Measurements from ENCODE around the gene OTOF.

Gene OTOF

DNA sequence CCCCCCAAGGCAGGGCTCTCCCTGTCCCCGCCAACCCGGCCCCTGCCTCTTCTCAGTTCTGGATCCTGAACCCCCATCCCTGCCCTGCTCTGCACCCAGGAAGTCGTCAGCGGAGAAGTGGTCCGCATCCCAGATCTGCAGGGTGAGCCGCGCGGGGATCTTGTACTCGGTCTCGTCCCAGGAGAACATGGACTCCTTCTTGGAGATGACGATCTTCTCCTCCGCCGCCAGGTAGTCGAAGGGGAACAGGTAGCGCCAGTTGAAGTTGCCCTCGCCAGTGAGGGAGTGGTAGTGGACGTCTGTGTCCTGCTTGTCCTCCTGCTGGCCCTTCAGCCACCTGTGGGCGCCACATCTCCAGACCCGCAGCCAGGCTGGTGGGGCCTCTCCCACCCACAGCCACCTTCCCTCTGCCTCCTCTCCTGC lies 16.3 kb downstream of the OTOF start:
- TF ChIP-seq TAF1 (IDR thresholded peaks at IDR 0.05; ENCODE audit: borderline replicate concordance, low read depth, low read length) (no peak), POLR2A (IDR thresholded peaks at IDR 0.05; ENCODE audit: low read depth, low read length) (no peak), POLR2AphosphoS5 (IDR thresholded peaks at IDR 0.05; ENCODE audit: low read depth, low read length) (no peak)
- no peak for DNase-seq (ENCODE audit: insufficient read length)
- FAIRE-seq, result no peak

DNA sequence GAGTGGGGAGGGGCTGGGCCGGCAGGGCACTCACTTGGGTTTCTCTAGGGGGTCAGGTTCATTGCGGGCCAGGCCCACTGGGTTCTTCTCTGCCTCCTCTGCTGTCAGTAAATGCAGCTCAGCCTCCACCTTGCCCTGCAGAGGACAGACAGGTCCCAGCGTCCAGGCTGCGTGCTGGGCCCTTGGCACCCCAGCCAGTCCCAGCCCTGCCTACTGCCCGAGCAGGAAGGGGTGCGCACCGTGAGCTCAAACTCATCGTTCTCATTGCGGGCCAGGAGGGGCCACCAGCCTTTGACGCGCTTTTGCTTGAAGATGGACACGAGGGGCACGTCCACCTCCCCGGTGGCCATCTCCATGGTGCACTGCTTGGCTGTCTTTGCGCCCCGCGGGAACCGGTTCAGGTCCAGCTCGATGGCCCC lies 17.3 kb downstream of the OTOF start:
- DNase-seq (ENCODE audit: insufficient read length), result no peak

DNA sequence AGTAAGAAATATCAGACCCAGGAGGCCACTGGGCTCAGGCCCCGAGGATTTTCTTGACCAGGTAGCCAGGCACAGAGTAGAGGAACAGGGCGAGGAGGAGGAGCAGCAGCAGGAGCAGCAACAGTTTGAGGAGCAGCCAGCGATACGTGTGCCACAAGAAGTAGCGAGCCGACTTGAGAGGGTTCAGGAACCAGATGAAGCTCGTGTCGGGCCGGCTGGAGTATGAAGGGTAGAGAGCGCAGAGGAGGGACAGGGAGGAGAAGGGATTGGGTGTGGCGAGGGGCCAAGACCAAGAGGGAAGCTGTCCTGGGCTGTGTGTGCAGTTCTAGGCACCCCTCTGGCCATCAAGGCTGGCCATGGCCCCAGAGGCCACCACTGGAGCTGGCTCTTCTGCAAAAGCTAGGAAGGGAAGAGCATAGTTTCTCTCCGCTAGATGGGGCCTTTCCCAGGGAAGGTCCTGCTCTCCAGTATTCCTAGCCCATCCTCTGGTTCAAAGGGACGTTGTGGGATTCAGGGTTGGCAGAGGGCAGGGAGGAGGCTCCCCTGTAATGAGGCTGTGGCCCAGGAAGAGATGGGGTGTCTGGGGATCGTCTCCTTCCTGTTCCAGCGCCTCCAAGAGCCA lies 17.8 kb downstream of the OTOF start:
- no peak for TF ChIP-seq POLR2A (IDR thresholded peaks at IDR 0.05; ENCODE audit: low read depth, low read length)
- TF ChIP-seq TAF1 (IDR thresholded peaks at IDR 0.05; ENCODE audit: borderline replicate concordance, low read depth, low read length), result no peak
- TF ChIP-seq POLR2AphosphoS5 (IDR thresholded peaks at IDR 0.05; ENCODE audit: low read depth, low read length), result no peak
- DNase-seq (ENCODE audit: insufficient read length) (no peak), FAIRE-seq (no peak)

More for the DNA sequence above, 17.3 kb downstream of the OTOF start:
- no peak for FAIRE-seq
- no peak for TF ChIP-seq POLR2A (IDR thresholded peaks at IDR 0.05; ENCODE audit: low read depth, low read length)
- TF ChIP-seq POLR2AphosphoS5 (IDR thresholded peaks at IDR 0.05; ENCODE audit: low read depth, low read length), result no peak
- no peak for TF ChIP-seq TAF1 (IDR thresholded peaks at IDR 0.05; ENCODE audit: borderline replicate concordance, low read depth, low read length)

DNA sequence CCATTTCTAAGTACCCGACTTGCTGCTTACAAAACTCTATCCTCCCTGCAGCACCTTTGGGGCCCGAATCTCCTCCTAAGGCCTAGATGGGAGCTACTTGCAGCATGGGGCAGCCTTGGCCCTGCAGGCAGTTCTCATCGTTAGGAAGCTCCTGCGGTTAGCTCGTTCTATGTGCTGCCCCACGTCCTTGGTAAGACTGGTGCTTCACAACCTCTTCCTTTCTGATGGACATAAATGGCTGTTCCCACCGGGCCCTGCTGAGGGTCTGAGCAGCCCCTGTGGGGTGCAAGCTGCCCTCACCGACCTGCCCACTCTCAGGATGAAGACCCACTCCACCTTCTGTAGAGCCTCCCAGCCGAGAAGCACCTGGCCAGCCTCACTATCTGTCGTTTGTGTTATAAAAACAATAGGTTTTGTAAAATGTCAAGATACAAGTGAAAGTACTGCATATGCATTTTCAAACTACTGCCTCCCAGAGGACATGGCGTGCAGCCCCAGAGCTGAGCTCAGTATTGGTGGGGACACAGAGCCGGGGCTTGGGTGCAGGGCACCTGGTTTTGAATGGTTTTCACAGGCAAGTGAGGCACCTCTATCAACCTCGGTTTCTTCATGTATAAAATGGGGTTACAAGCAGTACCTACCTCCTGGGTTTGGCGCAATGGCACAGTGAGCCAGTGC lies 19.4 kb downstream of the OTOF start:
- no peak for DNase-seq (ENCODE audit: insufficient read length)
- no peak for FAIRE-seq
- TF ChIP-seq POLR2AphosphoS5 (IDR thresholded peaks at IDR 0.05; ENCODE audit: low read depth, low read length) (no peak), POLR2A (IDR thresholded peaks at IDR 0.05; ENCODE audit: low read depth, low read length) (no peak), TAF1 (IDR thresholded peaks at IDR 0.05; ENCODE audit: borderline replicate concordance, low read depth, low read length) (no peak)

DNA sequence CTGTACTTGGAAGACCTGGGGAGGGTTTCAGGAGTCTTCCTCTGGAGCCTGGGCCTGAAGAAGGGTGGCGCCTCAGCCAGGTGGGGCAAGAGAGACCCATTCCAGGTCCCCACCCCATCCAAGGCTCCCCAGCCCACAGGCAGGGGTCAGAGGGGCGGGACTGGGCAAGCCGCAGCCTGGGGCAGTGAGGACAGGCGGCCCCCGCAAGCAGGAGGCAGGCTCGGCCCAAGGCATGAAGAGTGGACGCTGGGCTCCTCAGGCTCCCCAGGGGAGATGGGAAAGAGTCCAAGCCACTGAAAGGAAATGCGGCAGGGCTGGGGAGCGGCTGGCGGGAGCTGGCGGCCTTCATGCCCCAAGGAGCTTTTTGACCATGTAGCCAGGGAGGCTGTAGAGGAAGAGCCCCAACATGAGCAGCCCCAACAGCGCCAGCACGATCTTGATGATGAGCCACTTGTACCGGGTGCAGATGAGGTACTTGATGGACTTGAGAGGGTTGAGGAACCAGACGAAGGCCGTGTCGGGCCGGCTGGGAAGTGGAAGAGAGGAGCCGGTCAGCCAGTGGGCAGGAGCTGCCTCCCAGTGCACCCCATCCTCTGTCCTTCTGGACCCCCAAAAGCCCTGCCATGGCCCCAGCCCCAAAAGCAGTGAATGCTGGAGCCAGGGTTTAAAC lies 20.1 kb downstream of the OTOF start:
- DNase-seq (ENCODE audit: insufficient read length), result no peak
- no peak for TF ChIP-seq POLR2AphosphoS5 (IDR thresholded peaks at IDR 0.05; ENCODE audit: low read depth, low read length)
- no peak for TF ChIP-seq POLR2A (IDR thresholded peaks at IDR 0.05; ENCODE audit: low read depth, low read length)
- TF ChIP-seq TAF1 (IDR thresholded peaks at IDR 0.05; ENCODE audit: borderline replicate concordance, low read depth, low read length), result no peak
- FAIRE-seq, result no peak

DNA sequence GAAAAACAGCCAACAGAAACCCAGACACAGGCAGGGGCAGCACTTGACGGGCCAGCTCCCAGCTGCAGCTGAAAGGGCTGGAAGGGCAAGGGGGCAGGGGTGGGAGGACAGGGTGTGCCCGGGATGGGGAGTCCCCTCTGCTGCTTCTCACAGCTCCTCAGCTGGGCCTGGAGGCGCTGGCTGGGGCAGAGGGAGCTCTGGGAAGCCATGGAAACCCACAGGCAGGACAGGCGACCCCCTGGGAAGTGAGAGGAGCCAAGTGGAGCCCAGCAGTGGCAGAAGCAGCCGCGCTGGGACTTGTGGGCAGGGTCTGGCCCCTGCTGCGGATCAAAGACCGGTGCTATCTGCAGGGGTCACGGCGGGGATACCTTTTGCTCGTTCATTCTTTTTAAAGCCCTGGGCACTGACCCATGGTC lies 20.7 kb downstream of the OTOF start:
- FAIRE-seq, result no peak
- no peak for TF ChIP-seq POLR2AphosphoS5 (IDR thresholded peaks at IDR 0.05; ENCODE audit: low read depth, low read length)
- TF ChIP-seq TAF1 (IDR thresholded peaks at IDR 0.05; ENCODE audit: borderline replicate concordance, low read depth, low read length), result no peak
- no peak for TF ChIP-seq POLR2A (IDR thresholded peaks at IDR 0.05; ENCODE audit: low read depth, low read length)
- DNase-seq (ENCODE audit: insufficient read length), result no peak

DNA sequence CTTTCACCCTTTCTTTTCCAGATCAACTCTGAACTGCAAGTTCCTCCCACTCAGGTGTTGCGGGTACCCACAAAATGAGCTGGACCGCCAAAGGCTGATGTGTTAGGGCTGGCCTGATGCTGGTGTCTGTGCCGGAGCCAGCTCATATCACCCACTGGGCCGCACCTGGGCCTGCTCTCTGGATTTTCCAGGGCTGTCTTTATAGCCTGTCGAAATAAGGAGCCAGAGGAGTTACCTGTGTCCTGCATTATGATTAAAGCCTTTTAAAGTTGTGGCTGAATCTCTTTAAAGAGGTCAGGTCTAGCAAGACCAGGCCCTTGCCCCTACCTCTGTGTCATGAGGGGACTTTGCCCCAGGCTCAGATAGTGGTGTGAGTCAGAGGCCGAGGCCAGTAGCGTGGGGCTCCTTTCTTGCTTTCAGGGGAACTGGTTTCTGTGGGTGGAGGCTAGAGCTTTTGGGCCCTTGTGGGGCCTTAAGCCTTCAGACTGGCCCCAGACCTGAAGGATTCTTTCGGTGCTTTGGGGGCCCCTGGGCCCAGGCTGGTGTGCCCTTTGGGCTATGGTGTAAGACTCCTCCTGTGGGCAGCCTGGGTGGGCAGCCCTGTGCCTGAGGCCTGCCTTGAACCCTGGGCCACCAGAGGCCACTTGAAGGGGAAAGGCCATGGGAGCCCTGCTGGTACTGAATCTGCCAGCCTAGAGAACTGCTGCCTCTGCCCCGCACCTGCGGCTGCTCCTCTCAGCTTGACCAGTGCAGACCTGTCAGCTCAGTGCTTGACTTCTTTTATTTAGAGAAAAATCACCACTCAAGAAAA lies 21.3 kb downstream of the OTOF start:
- FAIRE-seq (no peak), DNase-seq (ENCODE audit: insufficient read length) (no peak)
- no peak for TF ChIP-seq POLR2A (IDR thresholded peaks at IDR 0.05; ENCODE audit: low read depth, low read length)
- TF ChIP-seq TAF1 (IDR thresholded peaks at IDR 0.05; ENCODE audit: borderline replicate concordance, low read depth, low read length), result no peak
- TF ChIP-seq POLR2AphosphoS5 (IDR thresholded peaks at IDR 0.05; ENCODE audit: low read depth, low read length), result no peak

DNA sequence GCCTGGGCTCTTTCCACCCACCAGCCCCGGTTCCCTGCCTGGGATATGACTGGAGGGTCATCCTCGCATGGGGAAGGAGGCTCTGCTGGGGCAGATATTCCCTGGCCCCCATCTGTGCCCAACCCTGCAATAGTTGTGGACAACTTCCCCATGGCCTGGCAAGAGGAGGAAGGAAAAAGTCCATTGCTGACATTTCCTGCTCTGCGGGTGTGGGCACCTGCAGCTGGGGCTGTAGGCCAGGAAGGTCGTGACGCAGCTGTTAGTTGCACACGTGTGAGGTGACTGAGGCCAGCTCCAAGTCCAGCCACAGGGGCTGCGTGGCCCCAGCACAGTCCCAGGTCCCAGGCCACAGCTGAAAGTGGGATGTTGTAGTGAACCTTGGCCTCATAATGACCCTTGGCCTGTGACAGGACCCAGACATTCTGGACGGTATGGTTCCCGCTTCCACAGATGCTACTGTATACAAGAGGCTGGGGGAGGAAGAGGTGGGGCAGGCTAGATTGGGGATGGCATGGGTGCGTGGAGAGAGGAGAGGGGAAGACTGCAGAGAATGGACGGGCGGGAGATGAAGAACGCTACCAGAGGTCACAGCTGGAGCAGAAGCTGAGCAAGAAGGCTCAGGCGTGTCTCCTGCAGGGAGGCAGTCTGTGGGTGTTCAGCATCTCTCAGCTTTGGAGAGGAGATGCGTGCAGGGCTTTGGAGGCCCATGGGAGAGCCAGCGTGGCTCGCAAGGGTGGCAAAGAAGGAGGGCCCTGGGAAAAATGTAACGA lies 22.1 kb downstream of the OTOF start:
- no peak for FAIRE-seq
- DNase-seq (ENCODE audit: insufficient read length), result no peak
- TF ChIP-seq POLR2A (IDR thresholded peaks at IDR 0.05; ENCODE audit: low read depth, low read length) (no peak), TAF1 (IDR thresholded peaks at IDR 0.05; ENCODE audit: borderline replicate concordance, low read depth, low read length) (no peak), POLR2AphosphoS5 (IDR thresholded peaks at IDR 0.05; ENCODE audit: low read depth, low read length) (no peak)

DNA sequence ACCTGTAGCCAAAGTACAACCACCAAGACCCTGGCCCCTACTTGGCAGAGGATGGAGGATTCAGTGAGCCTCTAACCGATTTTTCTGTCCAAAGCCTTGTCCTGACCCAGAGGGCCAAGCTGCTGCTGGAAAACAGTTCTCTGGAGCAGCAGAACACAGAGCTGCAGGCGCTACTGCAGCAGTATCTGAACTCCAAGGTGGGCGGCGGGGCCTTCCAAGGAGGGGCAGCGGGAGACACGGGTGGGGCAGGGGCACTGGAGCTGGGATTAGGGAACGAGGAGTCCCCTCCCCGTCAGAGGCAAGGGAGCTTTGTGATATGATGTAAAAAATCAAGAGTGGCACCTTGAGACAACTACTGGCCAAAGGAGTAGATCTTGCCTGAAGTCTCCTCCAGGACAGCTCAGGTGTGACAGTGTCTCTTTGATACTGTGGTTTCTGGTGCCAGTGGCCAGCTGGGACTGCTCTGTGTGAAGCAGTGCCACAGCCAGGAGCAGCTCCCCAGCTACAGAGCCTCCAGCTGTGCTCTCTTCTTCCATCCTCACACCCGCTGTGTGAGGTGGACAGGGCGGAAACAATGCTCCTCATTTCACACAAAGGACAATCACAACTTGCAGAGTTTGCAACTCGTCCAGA lies 22.8 kb downstream of the OTOF start:
- DNase-seq (ENCODE audit: insufficient read length) (no peak), FAIRE-seq (no peak)
- TF ChIP-seq POLR2AphosphoS5 (IDR thresholded peaks at IDR 0.05; ENCODE audit: low read depth, low read length), result no peak
- TF ChIP-seq POLR2A (IDR thresholded peaks at IDR 0.05; ENCODE audit: low read depth, low read length), result no peak
- no peak for TF ChIP-seq TAF1 (IDR thresholded peaks at IDR 0.05; ENCODE audit: borderline replicate concordance, low read depth, low read length)

DNA sequence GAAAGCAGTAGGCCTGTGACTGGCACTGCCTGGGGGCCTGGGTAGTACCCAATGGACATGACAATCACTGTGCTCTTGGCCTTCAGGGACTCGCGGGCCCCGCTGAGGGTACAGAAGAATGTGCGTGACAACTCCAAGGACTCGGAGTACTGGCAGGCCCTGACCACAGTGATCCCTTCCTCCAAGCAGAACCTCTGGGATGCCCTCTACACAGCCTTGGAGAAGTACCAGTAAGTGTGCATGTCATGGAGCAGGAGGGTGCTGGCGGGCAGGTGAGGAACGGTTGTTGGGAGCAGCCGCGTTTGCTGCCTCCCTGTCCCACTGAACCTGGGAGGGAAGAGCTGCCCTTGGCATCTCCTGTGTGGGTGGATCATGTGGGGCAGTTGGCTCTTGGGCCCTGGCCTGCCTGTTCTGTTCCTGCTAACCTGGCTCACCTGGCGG lies 23.3 kb downstream of the OTOF start:
- FAIRE-seq (no peak), DNase-seq (ENCODE audit: insufficient read length) (no peak)
- TF ChIP-seq TAF1 (IDR thresholded peaks at IDR 0.05; ENCODE audit: borderline replicate concordance, low read depth, low read length), result no peak
- TF ChIP-seq POLR2A (IDR thresholded peaks at IDR 0.05; ENCODE audit: low read depth, low read length), result no peak
- no peak for TF ChIP-seq POLR2AphosphoS5 (IDR thresholded peaks at IDR 0.05; ENCODE audit: low read depth, low read length)

All from GM12892 (cell line).